HG02885 (cell line): ENCODE measurements around the gene MTFR1L.

Experiments
- ATAC-seq: cut with Tn5 transposase; IDR thresholded peaks from one replicate; pipeline ENCODE4 v1.9.1; 2021; ENCODE audit warnings: mild to moderate bottlenecking; ENCODE audit not compliant: unreplicated experiment, poor library complexity

Gene MTFR1L

DNA sequence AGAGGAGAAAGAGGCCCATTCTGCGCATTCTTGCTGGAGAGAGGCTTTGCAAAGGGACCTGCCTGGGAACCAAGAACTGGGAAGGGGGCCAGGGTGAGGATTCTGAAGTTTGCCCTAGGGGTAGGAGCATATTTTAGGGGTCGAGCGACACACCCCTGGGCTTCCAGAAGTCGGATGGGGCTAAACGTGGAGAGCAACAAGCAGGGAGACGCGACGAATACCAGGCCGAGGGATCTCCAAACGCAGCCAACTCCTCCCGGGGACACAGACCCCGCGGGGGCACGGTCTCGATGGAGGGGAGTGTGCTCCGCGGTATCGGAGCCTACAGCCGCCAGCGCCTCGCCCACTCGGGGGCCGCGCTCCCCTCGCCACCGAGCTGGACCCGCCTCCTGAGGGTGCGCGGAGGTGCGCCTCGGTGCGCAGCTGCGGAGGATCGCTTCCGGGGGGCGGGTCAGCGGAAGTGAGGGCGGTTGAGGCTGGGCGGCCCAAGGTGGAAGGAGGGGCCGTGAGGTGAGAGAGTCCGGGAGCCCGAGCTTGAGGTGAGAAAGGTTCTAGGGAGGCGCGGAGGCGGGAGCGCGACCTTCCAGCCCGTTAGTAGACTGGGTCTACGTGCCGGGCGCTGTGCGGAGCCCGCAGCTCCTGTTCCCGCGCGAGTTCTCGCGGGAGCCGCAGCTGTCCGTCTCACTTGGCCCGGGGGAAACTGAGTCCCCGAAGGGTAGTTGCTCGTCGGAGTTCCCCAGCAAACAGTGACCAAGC is at the start of gene MTFR1L:
Gene MTFR1L, plus strand, starts transcription at position 464 of the 756 bp plus-strand sequence. CDS start 3,151 bp downstream, outside the sequence.
- peak; percentile 88 for ATAC-seq

DNA sequence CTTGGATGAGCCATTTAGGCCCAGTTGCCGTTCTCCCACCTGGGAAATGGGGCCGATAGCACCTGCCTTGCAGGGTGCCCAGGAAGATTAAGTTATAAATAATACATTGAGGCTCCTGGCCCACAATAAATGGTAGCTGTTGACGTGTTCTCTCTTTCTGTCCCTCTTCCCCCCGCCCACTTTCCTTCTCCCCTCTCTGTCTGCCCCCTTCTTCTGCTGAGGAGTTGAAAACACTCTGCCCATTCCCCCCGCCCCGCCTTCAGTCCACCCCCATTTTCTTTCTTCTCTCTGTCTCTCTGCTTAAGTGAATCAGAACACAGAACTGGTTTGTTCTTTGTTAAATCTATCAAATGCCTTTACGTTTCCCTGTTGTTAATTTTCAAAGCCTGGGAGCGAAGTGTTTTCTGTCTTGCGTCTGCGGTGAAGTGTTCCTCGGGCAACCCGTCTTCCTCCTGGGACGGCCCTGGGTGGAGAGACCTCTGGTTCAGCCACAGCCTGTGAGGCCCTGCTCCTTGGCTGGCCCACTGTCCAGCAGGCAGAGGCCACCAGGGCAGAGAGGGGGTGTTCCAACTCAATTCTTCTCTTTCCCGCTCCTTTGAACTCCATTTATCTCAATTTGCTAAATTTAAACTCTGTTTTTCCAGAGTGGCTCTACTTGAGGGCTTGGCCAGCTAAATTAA is 49.1 kb upstream of the MTFR1L start:
- ATAC-seq = no peak

DNA sequence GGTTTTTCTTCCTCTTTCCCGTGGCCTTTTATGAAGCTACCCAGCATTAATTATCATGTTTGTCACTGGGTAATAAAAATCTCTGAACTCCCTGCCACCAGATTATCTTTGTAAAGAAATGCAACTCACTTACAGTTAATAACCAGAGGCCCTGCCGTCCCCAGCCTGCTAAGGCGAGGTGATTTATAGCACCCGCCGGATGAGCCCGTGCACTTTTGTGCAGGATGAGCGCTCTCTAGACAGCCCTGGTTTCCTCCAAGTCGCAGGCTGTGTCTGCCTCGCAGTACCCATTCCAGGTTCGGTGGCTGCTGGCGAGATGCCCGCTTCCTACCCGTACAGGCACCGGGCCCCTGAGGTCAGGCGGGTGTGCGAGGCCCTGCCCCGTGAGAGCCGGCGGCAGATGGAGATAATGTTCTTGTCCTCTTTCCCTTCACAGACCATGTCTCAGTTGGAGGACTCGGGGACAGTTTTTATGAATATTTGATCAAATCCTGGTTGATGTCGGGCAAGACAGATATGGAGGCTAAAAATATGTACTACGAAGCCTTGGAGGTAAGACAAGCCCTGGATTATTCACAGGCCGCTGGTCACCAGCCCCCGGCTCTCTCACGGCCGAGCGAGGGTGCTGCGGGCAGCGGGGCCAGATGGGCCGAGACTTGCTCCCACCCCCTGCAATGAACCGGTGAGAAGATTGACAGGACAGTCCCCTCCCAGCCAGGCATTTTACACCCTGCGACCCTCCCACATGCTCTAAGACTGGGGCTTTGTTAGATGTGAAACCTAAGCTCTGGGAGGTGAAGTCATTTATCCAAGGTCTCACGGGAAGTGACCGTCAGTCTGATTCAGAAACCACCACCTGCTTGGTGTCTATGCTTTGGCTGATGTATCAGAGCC is 48.3 kb upstream of the MTFR1L start:
- no peak for ATAC-seq

DNA sequence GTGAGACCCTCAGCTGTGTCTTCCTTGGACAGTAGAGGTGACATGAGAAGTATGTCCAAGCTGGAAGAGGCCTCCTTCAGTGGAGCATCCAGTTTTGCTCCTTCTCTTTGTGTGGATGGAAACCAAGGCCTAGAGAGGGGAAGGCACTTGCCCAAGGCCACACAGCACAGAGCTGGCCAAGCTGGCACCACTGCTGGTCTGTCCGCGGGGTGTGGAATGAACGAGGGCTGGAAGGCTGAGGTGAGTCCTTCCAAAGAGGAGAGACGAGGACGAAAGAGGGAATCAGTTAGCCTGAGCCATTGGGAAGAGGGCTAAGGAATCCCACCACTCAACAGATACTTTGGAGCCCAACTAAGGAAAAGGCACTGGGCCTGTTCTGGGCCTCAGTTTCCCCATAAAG is 47.6 kb upstream of the MTFR1L start:
- no peak for ATAC-seq

DNA sequence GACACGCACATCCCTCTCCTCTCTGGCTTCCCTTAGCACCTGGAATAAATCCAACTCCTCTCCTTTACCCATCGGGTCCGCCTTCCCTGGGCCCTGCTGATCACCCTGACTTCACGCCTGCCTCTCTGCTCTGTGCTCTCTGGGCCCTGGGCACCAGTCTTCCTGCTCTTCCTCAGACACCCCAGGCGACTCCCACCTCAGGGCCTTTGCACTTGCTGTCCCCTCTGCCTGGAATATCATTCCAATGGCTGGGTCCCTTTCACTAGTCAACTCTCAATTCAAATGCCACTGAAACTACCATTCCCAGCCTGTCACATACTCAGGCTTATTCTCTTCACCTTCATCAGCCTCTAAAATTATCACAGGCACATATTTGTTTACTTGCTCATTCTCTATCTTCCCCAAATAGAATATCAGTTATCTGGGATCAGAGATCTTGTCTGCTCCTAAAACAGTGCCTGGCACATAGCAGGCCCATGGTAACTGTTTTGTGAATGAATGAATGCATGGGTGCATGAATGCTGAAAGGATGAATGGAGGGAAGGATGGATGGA is 47.0 kb upstream of the MTFR1L start:
- no peak for ATAC-seq

DNA sequence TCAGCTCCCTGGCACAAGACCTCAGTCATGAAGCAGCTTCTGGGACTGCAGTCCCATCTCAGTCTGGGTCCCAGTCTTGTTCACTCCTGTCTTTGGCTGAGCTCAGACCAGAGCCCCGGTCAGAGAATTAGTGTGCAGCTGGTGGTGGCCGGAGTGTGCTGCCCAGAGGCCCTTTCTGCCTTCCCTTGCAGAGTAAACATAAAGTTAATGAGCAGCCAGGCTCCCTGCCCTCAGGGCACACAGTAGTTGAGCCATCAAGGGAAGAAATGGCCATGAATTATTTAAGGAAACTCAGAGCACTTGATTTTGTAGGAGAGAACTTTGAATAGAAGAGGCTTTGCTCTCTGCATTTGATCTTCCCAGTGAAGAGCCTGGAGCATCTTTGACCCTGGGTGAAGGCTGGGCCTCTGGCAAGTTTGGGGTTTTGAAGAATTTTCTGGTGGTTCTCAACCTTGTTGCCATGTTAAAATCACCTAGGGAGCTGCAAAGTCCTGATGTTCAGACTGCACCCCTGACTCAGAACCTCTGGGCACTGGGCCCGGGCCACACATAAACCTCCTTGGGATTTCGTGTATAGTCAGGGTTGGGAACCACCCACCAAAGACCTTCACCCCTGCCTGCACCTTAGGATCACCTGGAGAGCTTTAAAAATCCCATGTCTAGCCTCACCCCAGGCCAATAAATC is 46.2 kb upstream of the MTFR1L start:
- ATAC-seq = no peak

DNA sequence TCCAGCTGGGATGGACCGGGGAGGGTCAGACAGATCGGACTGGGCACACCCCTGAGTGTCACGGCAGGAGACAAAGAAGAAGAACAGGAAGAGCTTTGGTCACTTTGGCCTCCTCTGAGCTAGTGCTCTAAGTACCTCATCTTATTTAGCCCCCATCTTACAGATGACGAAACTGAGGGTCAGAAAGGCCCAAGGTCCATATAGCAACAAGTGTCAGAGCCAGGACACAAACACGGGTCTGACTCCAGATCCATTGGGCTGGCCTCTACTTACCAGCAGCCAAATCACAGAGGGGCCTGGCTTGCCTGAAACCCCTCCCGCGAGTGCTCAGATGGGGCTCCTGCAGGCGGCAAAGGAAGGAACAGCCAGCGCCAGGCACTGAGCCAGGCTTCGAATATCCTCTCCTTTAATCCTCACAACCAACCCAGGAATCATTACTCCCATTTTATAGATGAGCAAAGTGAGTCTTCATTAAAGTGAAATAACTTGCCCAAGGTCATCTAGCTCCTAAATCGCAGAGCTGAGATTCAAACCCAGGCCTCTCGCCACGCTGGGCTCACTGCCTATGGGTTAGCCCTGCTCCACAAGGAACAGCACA is 45.4 kb upstream of the MTFR1L start:
- ATAC-seq = no peak

DNA sequence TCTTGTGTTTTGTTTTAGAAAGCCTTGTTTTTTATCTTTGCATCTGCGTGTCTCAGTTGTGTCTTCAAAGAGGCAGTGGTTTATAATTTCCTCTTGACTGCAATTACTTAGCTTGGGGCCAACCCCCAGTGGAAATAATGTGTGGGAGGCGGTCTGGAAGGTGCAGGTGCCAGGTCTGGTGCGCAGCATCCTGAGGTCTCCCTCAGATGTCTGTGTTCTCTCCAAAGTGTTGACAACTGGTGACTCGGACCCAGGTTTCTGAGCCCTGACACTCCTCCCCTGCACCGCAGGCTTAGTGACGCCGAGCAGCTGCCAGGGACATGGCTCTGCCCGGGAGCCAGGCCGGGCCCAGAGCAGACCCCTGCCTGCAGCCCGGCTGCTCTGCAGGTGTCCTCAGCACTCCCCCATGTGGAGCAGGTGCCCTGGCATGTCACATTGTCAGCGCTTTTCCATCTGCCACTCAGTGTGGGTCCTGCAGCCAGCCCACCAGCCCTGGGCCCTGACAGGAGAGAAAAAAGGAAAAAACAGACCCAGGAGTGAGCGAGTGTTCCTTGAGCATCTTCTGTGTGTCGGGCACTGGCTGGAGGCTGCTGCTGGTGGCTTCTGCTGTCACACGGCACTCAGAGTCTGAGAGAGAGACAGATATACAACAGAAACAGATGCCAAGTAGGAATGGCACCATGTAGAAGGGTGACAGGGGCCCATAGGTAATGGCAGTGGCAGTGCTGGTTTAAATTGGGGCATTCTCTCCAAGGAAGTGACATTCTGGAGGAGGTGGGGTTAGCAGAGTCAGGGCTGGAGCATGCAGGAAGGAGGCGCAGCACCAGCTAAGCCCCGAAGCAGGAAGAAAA is 44.6 kb upstream of the MTFR1L start:
- peak; percentile 44 for ATAC-seq

DNA sequence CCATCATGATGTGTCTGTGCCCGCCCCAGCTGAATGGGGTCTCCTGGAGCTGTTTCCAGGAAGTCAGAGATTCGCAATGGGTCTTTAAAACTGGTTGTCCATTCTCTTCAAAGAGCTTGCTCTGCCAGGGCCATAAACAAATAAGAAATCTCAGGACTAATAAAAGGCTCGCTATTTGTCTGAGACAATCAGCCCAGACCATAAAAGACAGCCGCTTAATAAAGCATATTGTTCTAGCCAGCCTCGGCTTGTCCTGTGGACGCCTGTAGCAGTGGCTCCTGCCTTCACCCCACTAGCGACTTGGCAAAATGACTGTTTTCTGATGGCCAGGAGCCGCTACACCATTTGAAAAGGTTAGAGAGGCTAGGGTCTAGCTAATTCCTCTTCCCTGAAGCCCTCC is 40.4 kb upstream of the MTFR1L start:
- no peak for ATAC-seq

DNA sequence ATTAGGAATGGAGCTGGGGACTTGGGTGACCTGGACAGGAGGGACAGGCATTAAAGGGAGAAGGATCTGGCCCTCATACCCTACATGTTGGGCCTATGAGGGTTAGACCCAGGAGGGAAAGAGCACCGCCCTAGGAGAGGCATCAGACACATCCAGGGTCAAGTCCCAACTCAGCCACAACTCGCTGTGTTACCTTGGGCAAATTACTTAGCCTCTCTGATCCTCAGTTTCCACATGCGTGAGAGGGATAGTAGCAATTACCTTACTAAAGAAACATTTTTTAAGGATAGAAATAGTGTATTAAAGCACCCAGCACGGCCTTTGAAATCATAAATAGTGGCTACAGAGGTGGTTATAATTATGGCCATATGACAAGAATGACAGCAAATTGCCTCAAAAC is 39.9 kb upstream of the MTFR1L start:
- ATAC-seq = no peak

DNA sequence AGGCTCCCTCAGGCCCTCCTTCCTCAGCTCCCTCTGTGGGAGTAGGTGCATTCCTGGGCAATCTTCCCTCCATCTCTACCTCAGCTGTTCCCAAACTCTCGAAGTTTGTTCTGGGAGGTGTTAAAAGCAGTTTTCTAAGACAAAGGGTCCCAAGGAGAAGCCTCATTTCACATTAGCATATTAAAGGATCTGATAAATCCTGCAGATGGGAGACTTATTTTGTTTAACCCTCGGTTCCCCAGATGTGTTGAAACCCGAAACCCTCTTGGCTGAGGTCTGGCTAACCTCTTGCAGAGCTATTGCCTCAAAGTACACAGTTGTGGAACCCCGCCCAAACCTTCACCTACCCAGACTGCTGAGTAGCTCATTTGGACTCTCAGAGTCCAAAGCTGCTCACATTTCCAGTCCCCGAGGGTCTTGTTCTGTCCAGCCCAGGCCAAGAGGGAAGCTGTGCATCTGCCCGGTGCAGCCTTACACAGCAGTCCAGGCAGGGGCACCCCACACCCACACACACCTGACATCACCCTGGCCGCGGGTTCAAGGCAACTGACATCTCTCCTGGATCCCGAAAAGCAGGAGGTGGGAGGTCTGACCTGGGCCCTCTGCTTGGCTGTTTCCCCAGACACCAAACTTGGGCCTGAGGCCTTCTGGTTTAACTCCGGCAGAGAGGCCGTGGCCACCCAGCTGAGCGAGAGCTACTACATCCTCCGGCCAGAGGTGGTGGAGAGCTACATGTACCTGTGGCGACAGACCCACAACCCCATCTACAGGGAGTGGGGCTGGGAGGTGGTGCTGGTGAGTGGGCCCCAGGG is 39.2 kb upstream of the MTFR1L start:
- no peak for ATAC-seq

DNA sequence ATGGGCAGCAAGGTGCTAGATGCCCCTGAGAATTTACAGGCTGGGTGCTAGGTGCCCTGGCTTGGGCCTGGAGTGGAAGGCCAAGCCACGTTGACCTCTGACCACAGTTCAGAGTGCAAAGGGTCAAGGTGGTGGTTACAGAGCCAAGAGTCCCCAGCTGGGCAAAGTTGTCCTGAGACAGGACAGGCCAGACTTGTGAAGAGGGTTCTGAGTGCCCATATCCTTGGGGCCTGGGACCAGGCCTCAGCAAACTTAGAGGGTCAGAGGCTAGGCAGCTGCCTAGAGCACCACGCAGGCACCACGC is 38.7 kb upstream of the MTFR1L start:
- ATAC-seq = no peak

DNA sequence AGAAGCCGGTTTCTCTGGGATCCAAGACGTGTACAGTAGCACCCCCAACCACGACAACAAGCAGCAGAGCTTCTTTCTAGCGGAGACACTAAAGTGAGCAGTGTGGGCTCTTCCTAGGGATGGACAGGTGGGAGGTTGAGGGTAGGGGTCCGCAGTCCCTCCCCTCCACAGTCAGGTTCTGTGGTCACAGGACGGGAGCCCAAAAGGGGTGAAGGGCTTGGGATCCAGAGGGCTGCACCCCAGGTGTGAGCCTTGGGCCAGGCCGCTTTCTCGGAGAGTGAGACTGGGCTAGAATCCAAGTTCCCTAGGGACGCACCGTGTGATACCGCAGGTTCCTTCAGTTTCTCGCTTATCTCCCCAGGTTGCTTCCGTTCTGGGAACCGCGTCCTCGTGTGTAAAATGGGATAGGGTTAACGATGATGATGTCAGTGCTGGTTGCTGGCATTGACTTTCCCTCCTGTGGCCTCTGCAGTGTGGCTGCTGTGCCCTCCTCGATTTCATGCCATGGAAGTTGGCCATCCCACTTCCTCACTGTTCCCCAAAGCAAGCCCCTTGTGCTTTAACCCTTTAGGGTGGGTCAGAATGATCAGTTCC is 37.0 kb upstream of the MTFR1L start:
- no peak for ATAC-seq

DNA sequence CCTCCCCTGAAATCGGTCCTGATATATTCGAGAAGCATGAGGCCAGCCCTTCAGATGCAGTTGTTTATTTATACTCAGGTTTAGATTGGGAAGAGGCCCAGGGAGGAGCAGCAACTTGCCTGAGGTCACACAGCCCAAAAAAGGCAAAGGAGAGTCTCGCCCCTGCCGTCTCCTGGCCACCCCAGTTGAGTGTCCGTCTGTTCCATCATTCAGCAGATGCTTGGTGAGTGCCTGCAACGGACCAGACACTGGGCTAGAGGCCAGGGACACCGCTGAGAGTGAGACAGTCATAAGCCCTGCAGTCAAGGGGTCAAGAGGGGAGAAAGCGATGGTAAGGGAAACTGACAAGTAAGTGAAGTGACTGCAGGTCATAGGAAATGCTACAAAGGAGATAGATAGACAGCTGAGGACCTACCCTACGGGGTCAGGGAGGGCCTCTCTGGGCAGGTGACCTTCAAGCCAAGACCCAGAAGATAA is 35.1 kb upstream of the MTFR1L start:
- ATAC-seq = no peak

DNA sequence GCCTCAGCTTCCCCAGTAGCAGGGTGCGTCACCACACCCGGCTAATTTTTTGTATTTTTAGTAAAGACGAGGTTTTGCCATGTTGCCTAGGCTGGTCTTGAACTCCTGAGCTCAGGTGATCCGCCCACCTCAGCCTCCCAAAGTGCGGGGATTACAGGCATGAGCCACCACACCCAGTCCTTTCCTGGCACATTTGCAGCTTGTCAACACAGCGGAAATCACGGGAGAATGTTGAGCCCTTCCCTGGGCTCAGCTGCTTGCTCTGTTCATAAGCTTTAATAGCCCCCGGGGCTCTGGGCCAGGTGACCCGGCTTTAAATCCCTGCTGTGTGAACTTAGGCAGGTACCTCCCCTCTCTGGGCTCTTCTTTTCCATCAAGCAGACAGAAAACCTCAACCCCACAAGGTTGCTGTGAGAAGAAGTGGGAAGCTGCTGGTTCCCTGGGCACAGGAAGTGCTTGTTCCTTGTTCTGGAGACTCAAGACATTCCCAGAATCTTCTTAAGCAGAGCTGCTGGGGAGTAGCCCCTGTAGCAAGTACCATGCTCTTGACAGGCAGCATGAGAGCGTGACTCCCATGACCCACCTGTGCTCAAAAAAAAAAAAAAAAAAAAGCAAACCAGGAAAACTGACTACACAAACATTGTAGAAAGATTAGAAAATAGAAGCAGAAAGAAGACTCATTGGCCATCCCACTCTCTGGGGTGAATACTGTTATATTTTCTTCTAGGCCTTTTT is 34.3 kb upstream of the MTFR1L start:
- no peak for ATAC-seq

DNA sequence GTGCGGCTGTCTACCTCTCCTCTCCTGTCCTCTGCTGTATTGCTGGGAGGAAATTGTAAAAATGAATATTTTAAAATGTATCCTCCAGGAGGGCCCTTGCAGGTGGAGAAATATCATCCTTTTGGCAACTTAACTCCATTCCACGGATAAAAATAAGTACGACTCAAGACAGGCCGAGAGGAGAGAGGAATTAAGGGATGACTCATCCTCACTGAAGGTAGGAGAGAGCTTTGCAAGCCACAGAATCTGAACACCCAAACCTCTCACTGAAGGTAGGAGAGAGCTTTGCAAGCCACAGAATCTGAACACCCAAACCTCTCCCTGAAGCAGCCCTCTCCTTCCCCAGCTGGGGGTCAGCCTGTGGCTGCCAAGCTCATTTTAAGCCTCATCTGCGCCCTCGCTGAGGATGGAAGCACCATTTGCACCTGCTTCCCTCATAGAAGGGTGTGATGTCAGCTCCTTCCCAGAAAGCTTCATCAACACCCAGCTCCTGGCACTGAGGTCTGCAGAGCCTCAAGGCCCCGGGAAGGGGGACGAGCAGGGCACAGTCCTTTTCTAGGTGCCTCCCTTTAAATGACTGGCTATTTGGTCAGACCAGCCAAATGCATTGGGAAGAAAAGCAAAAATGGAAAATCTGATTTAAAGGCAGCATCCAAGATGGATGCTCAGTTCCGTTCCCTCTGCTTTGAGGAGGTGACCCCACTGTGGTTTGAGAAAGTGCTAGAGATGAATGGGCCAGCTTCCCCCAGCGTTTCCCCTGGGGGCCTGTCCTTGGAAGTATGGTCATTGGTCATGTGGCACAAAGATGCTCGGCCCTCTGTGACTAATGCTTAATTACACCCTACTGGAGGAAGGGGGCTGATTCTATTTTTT is 32.6 kb upstream of the MTFR1L start:
- ATAC-seq = no peak
